Erythroblast (primary cell): ENCODE measurements around the gene TBKBP1.

ENCODE experiments used
- DNase-seq, 2 experiments: peaks; one replicate each; lab custom pipeline; 2025; lab: John Stamatoyannopoulos, UW
- GATA1 ChIP-seq: IDR thresholded peaks from 2 replicates; pipeline ENCODE4 v1.6.1; 2011; ENCODE audit warnings: low read depth, mild to moderate bottlenecking, control low read depth, low read length, moderate library complexity
- POLR2A ChIP-seq: IDR thresholded peaks from 2 replicates; pipeline ENCODE4 v1.6.1; 2011; ENCODE audit warnings: mild to moderate bottlenecking, low read length

Gene TBKBP1

GRCh38 chr17:47693731-47694580, at the start of gene TBKBP1:
Gene TBKBP1 (plus strand): TSS chr17:47694161. CDS start chr17:47696113, 1,952 bp downstream.
- no peak for DNase-seq
- TF ChIP-seq GATA1 (no peak), POLR2A (no peak)

GRCh38 chr17:47644324-47644723, 49.6 kb upstream of the TBKBP1 start:
- DNase-seq = no peak
- TF ChIP-seq POLR2A (no peak), GATA1 (no peak)

- TF ChIP-seq GATA1 (no peak), POLR2A (peak; percentile 80)
- peak; percentile 100 for DNase-seq
Measured at GRCh38 chr17:47649153-47649971, 44.6 kb upstream of the TBKBP1 start, which contains the start of gene KPNB1. Gene KPNB1 (plus strand): TSS chr17:47649919. CDS start chr17:47650245, 326 bp downstream.

- DNase-seq = no peak
- no peak for TF ChIP-seq POLR2A
- no peak for TF ChIP-seq GATA1
Measured at GRCh38 chr17:47649972-47650524, 43.9 kb upstream of the TBKBP1 start.

- TF ChIP-seq GATA1 (no peak), POLR2A (peak; percentile 32)
- peak; percentile 97 to 98 for DNase-seq
Measured at GRCh38 chr17:47650525-47651522, 43.1 kb upstream of the TBKBP1 start.

GRCh38 chr17:47651704-47652103, 42.3 kb upstream of the TBKBP1 start:
- TF ChIP-seq GATA1 (no peak), POLR2A (no peak)
- no peak for DNase-seq

GRCh38 chr17:47652570-47652969, 41.4 kb upstream of the TBKBP1 start:
- DNase-seq = no peak
- TF ChIP-seq GATA1 = no peak
- no peak for TF ChIP-seq POLR2A

GRCh38 chr17:47653442-47653841, 40.5 kb upstream of the TBKBP1 start:
- TF ChIP-seq POLR2A (no peak), GATA1 (no peak)
- DNase-seq = no peak

GRCh38 chr17:47654991-47655390, 39.0 kb upstream of the TBKBP1 start:
- DNase-seq = no peak
- TF ChIP-seq POLR2A (no peak), GATA1 (no peak)

- no peak for DNase-seq
Measured at GRCh38 chr17:47660064-47660492, 33.9 kb upstream of the TBKBP1 start.

GRCh38 chr17:47663912-47664623, 29.9 kb upstream of the TBKBP1 start:
- DNase-seq = peak; percentile 50 to 70
- TF ChIP-seq GATA1 = no peak
- no peak for TF ChIP-seq POLR2A

More at GRCh38 chr17:47660064-47660492, 33.9 kb upstream of the TBKBP1 start:
- TF ChIP-seq POLR2A (no peak), GATA1 (no peak)

GRCh38 chr17:47664624-47664941, 29.4 kb upstream of the TBKBP1 start:
- no peak for TF ChIP-seq GATA1
- TF ChIP-seq POLR2A = no peak
- no peak for DNase-seq
